Omental fat pad (tissue), 4 donors: Measurements from ENCODE around the gene FOXP1. TPM values are rescaled to one million over a fixed set of nuclear protein-coding genes. Genes with fewer than 3 reads are reported as not detected.

ENCODE experiments used
- ATAC-seq: fragments of 150-250 bp; one replicate; pipeline ENCODE4 v1.9.1; 2016; ENCODE audit warnings: mild to moderate bottlenecking, moderate library complexity; ENCODE audit not compliant: low FRiP score
- DNase-seq: peaks from one replicate; pipeline ENCODE4 v3.0.0-alpha.2; 2019; ENCODE audit warnings: low spot score
- CTCF ChIP-seq, 3 donors: fragments of 450-650 bp; IDR thresholded peaks; one replicate each; pipeline ENCODE4 v1.5.1; 2016 to 2017; ENCODE audit warnings: antibody characterized with exemption in 3 of 3, mild to moderate bottlenecking in 3 of 3, moderate library complexity in 2 of 3
- total RNA-seq, 4 donors: library from RNA; depleted of rRNA; stranded (reverse); fragments of >200 nt; gene quantifications; one replicate each; pipeline ENCODE4 v1.1.0, GENCODE V29; 2016

Gene FOXP1
- total RNA-seq, 4 donors from 2014 or later = 72.4 to 128 (median 76.7) TPM

GRCh38 chr3:71512000-71512399 lies 71.5 kb downstream of the FOXP1 start:
- TF ChIP-seq CTCF (IDR thresholded peaks at IDR 0.05) = no peak
- DNase-seq (no peak), ATAC-seq (no peak)

- no peak for DNase-seq
- no peak for ATAC-seq
- no peak for TF ChIP-seq CTCF (IDR thresholded peaks at IDR 0.05)
Measured at GRCh38 chr3:71511446-71511845, 72.1 kb downstream of the FOXP1 start.

GRCh38 chr3:71511037-71511436 lies 72.5 kb downstream of the FOXP1 start:
- no peak for TF ChIP-seq CTCF (IDR thresholded peaks at IDR 0.05)
- DNase-seq (no peak), ATAC-seq (no peak)

- no peak for TF ChIP-seq CTCF (IDR thresholded peaks at IDR 0.05)
- DNase-seq (no peak), ATAC-seq (no peak)
Measured at GRCh38 chr3:71510510-71510909, 73.0 kb downstream of the FOXP1 start.

GRCh38 chr3:71509066-71509465 lies 74.5 kb downstream of the FOXP1 start:
- no peak for TF ChIP-seq CTCF (IDR thresholded peaks at IDR 0.05)
- ATAC-seq = no peak
- DNase-seq = no peak

- ATAC-seq (no peak), DNase-seq (no peak)
- no peak for TF ChIP-seq CTCF (IDR thresholded peaks at IDR 0.05)
Measured at GRCh38 chr3:71505767-71506350, 77.7 kb downstream of the FOXP1 start.

- peak; percentile 95 for ATAC-seq
- no peak for TF ChIP-seq CTCF (IDR thresholded peaks at IDR 0.05)
- DNase-seq = no peak
Measured at GRCh38 chr3:71504250-71505036, 79.1 kb downstream of the FOXP1 start.
